ENCODE results near the gene ABCA5.

The ABCA5 gene

DNA sequence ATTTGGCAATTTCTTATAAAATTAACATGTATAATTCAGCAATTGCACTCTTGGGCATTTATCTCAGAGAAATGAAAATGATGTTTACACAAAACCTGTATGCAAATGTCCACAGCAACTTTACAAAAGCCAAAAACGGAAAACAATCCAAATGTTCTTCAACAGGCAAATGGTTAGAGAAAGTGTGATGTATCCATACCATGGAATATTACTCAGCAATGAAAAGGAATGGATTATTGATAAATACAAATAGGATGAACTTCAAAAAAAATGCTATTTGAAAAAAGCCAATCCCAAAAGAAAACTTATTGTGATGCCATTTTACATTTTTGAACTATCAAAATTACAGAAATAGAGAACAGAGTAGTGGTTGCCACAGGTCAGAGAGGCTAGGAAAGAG, 61.1 kb downstream of the ABCA5 start:
- DNase-seq: no peak

- no peak for DNase-seq
Observed at GRCh38 chr17:69254187-69254586, 72.7 kb downstream of the ABCA5 start.

DNA sequence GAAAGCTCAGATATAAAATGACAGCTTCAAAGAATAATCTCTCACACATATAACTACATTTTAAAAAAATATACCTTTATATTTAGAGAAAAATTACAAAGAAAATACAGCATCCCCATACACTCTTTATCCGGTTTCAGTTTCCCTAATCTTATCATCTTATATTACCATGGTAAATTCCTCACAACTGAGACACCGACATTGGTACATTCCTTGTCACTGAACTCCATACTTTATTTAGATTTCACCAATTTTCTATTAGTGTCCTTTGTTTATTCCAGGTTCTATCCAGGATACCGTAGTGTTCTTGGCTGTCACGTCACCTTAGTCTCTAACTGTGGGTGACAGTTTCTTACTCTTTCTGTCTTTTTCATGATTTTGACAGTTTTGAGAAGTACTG, 76.3 kb downstream of the ABCA5 start:
- DNase-seq: no peak

GRCh38 chr17:69246726-69247375, 80.1 kb downstream of the ABCA5 start:
- no peak for DNase-seq

DNA sequence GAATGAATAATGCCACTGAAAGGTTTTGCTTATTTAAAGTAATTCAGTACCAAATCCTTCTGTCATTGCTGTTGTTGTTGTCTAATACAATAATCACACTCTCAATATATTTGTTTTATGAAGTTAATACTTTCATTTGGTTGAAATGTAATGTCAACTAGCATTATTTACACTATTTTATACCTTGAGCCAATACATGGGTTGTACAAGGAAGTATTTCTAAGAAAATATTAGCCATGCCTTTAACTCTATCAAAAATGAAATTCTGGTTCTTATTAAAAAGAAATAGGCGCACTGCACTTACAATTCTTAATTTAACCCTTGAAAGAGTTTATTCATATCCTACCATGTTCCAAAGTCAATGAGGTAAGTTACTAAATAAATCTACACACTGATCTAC, 80.7 kb downstream of the ABCA5 start:
- DNase-seq: no peak

GRCh38 chr17:69245617-69246016, 81.3 kb downstream of the ABCA5 start:
- no peak for DNase-seq

DNA sequence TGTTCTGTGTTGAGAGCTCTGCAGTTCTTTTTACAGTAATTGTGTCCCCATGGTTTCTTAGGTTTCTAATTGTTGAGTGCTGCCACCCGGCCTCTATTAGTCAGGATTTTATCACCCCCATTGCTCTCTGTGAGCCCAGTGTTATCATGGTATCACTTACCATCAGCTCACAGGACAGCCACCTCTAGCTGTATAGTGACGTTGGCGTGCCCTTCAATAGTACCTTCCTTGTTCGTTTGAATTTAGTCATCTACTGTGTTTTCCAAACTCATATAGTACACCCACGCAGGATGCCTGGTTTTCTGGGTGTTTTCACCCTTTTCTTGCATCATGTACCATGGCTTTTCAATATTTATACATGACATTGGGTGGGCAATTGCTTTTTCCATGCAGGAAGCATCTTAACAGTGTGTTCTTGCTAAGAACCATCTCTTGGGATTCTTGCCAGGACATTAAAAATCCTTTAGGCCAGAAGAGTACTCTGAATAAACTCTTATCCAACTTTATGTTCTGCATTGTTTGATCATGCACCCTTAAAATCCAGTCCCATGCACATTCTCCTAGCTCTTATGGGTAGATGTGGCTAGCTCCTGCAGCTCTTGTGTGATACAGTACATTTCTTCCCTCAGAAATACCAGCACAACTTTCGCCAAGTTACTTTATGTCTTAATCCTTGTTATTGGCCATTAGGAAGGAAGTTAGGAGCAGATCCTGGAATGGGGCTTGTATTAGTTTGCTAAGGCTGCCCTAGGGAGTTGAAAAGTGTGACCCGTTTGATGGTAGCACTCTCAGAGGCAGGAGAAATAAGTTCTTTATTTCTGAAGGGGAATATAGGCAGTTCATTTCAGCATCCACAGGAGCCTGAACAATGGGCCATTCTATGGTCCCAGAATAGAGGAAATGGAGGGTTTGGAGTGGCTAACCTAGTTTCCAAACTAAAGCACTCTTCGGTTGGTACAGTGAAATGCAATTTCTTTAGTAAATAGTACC, 87.0 kb downstream of the ABCA5 start:
- DNase-seq: no peak

GRCh38 chr17:69236946-69237345, 90.0 kb downstream of the ABCA5 start:
- no peak for DNase-seq

GRCh38 chr17:69236464-69236863, 90.5 kb downstream of the ABCA5 start:
- no peak for DNase-seq

GRCh38 chr17:69235338-69236058, 91.4 kb downstream of the ABCA5 start:
- DNase-seq: peak; percentile 49

DNA sequence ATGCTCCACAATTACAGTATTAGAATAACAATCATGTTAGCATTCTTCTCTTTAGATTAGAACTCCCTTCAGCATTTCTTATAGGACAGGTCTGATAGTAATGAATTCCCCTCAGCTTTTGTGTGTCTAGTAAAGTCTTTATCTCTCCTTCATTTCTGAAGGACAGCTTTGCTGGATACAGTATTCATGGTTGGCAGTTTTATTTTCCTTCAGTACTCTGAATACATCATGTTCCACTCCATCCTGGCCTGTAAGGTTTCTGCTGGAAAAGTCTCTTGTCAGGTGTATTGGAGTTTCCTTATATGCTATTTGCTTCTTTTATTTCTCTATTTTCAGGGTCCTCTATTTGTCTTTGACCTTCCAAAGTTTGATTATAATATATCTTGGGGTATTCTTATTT, 94.3 kb downstream of the ABCA5 start:
- DNase-seq: no peak

- DNase-seq: no peak
Observed at GRCh38 chr17:69231521-69231920, 95.4 kb downstream of the ABCA5 start.

DNA sequence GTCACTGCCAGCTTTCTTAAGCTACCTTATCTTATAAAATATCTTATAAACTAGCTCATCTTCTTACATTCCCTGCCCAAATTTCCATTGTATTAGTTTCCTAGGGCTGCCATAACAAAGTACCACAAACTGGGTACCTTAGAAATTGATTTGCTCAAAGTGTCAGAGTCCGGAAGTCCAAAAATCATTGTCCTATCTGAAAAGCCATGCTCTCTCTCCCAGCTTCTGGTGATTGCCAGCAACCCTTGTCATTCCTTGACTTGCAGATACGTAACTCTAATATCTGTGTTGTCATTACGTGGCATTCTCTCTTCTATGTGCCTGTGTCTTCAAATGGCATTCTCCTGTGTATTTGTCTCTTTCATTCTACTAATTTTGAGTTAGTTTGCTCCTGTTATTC, 96.0 kb downstream of the ABCA5 start:
- DNase-seq: no peak

DNA sequence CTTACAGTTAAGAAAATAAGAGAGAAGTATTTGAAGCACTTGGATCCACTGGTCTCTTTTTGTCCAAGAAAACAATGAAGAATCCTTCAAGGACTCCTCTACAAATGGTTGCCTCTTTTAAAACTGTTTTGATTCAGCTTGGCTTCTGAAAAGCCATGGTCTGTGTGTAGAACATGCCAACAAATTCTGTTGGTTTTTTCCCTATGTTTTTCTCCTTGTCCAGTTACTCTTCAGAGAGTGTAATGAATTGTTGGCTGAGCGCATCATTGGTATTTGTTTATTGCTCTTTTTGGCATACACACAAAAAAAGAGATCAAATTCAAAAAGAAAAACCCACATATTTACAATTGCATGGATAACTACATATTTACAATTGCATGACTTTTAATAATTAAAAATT, 98.4 kb downstream of the ABCA5 start, which contains the start of gene ABCA10:
ABCA10 (minus strand) TSS at position 249 of the 400 bp plus-strand sequence. CDS start 3,466 bp downstream, outside the sequence.
- DNase-seq: no peak

GRCh38 chr17:69228018-69228417, 98.9 kb downstream of the ABCA5 start:
- DNase-seq: no peak

GRCh38 chr17:69227541-69227940, 99.4 kb downstream of the ABCA5 start:
- DNase-seq: no peak

DNA sequence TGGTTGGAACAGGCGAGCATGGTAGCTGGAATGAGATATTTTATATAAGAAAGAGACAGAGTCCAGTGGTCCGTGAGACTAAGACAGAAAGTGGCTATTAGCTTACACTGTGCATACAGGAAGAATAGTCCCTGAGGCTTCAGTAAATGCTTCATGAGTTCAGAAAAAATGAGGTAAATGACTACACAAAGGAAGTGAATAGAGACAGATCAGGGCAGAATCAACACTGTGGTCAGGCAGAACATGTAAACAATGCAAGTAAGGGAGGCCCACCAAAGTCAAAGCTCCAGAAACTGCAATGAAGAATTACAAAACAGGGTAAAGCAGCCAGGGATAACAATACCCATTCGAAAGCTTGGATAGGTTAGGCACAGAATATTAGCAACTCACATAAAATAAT, 103.1 kb downstream of the ABCA5 start:
- DNase-seq: no peak

GRCh38 chr17:69222707-69223258, 104.2 kb downstream of the ABCA5 start:
- DNase-seq: no peak

- no peak for DNase-seq
Observed at GRCh38 chr17:69220098-69220497, 106.8 kb downstream of the ABCA5 start.

GRCh38 chr17:69218986-69219385, 107.9 kb downstream of the ABCA5 start:
- no peak for DNase-seq

DNA sequence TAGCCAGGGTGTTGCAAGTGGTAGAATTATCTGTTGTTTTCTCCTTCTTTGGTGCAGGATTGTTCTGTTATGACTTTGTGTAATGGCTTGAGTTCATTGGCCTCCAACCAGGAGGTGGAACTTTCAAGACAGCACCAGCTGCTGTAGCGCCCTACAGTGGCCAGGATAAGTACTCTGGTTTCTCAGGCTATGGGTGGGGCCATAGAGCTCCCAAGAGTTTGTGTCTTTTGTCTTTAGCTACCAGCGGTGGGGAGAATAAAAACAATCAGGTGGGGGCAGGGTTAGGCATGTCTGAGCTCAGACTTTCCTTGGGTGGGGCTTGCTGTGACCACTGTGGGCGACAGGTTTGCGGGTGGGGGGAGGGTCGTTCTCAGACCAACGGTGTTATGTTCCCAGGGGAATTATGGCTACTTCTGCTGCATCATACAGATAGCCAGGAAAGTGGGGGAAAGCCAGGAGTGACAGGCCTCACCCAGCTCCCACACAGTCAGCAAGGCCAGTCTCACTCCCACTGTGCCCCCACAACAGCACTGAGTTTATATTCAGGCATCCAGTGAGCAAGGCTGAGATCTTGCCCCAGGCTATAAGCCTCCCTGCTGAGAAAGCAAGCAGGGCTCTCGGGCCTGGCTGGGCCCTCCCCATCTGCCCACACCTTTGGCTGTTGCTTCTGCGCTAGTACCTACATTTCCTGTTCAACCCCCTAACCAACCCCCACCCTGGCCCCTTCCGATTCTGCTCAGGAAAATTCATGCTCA, 113.7 kb downstream of the ABCA5 start:
- DNase-seq: no peak

DNA sequence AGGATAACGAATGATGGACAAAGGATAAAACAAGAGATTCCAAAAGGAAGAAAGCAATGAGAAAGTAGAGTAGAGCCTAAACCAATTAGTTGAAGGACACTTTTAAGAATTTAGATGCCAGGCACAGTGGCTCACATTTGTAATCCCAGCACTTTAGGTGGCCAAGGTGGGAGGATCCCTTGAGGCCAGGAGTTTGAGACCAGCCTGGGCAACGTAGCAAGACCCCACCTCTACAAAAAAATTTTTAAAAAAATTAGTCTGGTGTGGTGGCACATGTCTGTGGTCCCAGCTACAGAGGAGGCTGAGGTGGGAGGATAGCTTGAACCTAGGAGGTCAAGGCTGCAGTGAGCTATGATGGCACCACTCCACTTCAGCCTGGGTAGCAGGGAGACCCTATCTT, 118.3 kb downstream of the ABCA5 start:
- DNase-seq: no peak
